IPS-NIHi7 (cell line): ENCODE data around the gene SMURF1.

Experiments used
- DNase-seq: peaks from one replicate; pipeline ENCODE4 v3.0.0; 2012; ENCODE audit warnings: mixed read lengths; ENCODE audit errors: extremely low spot score

SMURF1 gene

DNA sequence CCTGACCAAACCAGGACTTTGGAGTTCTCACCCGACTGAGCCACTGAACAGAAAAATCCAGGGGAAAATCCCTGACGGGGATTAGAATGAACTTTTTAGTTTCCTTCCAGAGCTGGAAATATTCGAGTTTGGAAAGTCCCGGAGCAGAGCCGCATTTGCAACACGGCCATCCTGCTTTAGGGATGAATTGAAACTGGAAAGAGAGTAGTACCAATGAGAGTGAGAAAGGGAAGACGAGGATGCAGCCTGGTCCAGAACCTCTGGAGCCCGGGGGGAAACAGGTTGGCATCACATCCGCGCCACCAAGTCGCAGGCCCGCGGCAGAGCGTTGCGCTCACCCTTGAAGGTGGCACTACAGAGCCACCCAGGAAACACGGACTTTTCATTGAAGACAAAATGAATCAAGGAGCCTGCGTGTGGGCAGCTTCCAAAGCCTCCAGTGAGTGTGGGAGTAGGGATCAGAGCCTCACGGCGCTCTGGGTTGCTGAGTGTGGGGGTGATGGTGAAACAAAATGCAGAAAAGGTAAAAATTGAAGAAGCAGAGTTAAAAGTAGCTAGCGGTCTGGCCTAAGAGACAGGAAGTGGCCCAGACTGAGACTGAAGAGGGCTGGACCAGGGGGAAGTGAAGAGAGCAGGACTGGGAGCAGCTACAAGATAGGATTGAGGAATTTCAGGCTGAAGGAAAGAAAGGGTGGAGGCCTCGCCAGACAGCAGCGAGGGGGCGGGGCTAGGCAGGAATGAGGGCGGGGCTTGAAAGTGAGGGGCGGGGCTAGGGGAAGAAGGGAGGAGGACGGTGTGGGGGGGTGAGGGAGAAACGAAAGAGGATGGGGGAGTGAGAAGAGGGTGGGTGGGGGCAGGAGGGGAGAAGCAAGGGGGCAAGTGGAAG, 1.8 kb downstream of the SMURF1 start:
- DNase-seq = peak; percentile 68

GRCh38 chr7:99141334-99141733, 2.6 kb downstream of the SMURF1 start:
- no peak for DNase-seq

GRCh38 chr7:99140813-99141212, 3.1 kb downstream of the SMURF1 start:
- no peak for DNase-seq

GRCh38 chr7:99139036-99139435, 4.9 kb downstream of the SMURF1 start:
- DNase-seq = no peak

GRCh38 chr7:99137411-99138180, 6.3 kb downstream of the SMURF1 start:
- peak; percentile 75 for DNase-seq

GRCh38 chr7:99135938-99136337, 8.0 kb downstream of the SMURF1 start:
- DNase-seq = no peak

DNA sequence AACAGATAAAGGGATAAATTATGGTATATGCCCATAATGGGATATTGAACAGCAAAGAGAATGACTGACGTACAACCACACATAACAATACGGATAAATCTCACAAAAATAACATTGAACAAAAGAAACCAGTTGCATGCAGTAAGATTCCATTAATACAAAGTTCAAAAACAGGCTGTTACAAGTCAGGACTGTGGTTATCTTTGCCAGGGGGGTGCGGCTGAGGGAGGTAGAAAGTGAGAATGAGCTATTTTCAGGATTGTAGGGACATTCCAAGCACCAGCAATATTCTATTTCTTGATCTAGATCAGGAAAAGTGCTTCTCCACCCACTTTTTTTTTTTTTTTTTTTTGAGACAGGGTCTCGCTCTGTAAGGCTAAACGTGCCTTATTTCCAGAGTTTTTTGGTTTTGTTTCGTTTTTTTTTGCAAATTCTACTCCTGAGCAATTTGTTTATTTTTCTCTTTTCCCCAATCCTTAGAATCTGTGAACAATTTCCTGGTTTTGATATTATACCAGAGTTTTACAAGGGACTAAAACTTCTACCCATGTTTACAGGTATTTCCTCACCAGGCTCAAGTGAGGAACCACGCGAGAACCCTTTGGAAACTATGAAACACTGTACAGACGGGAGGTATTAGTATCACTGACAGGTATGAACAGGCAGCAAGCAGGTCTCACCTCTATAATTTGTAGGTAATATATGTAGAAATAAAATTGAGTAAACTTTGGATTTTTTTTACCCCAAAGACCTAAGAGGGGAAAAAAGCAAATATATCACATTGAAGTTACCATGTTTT, 9.9 kb downstream of the SMURF1 start:
- DNase-seq = no peak

DNA sequence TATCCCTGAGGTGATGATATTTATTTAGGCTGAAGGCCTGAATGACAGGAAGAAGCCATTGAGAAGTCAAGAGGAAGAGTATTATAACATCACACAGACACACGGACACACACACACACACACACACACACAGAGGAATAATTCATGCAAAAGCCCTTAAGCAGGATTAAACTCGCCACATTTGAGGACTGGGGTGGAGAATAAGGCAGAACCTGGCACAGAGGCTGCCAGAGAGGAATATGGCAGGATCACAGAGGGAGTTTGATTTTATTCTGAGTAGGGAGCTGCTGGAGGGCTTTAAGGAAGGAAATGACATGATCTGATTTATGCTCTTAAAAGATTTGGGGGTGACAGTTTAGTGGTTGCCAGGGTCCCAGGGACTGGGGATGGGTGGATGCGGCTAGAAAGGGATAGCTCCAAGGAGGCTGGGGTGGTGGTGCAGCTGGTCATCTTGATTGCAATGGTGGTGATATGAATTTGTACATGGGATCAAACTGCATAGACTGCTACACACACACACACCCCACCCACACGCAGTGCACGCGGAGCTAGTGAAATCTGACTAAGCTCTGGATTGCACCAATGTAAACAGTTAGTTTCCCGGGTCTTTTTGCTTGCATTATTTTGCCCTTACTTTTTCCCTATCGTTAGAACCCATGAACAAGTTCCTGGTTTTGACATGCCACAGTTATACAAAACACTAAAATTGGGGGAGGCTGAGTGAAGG, 11.2 kb downstream of the SMURF1 start:
- no peak for DNase-seq

- DNase-seq = no peak
Measured at GRCh38 chr7:99131290-99131689, 12.6 kb downstream of the SMURF1 start.

DNA sequence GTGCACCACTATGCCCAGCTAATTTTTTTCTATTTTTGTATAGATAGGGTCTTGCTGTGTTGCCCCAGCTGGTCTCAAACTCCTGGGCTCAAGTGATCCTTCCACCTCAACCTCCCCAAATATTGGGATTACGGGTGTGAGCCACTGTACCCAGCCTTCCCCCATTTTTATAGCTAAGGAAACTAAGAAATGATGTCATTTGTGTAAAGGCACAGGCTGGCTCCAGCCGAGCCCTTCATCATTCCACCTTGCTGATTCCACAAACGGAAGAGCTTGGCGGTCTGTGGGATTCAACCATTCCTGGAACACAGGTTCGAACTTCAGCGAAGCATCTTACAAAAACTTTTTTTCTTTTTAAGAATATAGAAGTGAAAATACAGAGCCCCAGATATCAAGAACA, 14.4 kb downstream of the SMURF1 start:
- DNase-seq = no peak

GRCh38 chr7:99129001-99129400, 14.9 kb downstream of the SMURF1 start:
- no peak for DNase-seq

DNA sequence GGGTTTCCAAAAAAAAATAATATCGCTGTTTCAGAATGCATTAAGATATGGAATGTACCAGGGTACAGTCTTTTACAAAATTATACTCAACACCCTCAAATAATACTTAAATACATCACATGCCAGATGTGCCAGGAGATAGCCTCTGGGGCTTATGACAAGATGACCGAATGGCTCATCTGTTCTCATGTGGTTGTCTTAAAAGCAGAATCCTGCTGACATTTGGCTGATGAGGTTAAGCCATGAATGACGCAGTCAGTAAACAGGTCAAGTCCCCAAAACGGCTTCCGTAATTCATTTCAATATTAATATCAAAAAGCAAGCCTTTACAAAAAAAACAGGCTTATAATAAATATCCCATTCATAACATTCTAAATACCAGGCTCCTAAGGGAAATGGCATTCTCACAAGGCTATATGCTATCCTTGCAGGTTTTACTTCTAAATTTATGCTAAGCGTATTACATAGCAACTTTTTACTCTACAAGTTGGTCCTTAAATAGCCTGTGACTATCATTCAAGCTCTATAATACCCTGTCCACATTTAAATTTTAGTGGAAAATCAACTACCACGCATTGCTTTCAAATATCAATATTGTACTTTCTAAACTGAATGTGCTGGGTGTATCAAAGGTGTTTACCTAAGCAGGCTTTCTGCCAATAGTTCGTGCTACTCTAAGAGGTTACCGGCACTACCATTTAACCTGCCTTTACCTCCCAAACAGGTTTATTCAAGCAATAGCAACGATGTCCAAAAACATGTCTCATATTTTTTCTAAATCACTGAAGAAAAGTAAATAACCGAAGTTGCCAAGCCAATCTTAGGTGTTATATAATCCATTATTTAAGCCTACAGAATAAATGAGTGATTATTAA, 15.6 kb downstream of the SMURF1 start:
- no peak for DNase-seq

GRCh38 chr7:99127636-99128035, 16.3 kb downstream of the SMURF1 start:
- DNase-seq = no peak

DNA sequence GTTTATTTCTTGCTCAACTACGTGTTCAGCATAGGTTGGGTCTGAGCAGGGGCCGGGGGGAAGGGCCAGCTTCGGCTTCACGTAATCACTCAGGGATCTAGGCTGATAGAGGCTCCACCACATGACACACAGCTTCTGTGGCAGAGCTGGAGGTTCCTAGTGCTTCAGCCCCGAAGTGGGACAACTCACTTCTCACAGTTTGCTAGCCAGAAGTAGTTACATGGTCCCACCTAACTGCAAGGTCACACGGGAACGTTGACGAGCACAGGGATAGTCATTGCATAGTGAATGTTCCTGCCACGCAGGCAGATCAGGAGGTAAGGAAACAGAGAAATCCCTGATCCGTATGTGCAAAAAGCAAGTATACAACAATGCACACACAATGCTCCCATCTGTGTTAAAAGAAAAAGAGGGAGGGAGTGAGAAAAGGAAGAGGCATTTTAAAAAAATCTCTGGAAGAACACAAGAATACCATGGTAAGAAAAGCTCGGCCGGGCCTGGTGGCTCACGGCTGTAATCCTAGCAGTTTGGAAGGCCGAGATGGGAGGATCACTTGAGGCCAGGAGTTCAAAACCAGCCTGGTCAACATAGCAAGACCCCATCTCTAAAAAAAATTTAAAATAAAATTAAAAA, 16.9 kb downstream of the SMURF1 start:
- no peak for DNase-seq

- no peak for DNase-seq
Measured at GRCh38 chr7:99125505-99125865, 18.4 kb downstream of the SMURF1 start.

- DNase-seq = no peak
Measured at GRCh38 chr7:99124751-99125504, 19.0 kb downstream of the SMURF1 start.

DNA sequence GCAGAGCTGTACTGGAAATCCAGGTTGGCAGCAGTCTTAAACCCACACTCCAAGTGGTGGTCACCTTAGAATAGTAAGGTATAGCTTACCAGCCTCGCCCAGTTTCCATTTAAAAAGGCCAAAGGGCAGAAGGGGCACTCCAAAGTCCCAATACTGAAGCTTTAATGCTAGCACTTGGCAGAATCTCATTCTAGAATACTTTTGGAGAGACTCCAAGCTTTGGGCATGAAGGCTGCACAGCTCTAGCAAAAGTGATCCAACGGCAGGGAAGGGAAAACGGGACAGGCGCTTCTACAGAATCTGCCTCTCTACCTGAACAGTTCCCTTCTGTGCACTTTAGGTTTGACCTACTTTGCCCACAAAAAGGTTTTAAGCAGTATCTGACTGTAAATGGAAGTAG, 19.7 kb downstream of the SMURF1 start:
- DNase-seq = no peak

- no peak for DNase-seq
Measured at GRCh38 chr7:99123571-99124033, 20.3 kb downstream of the SMURF1 start.

GRCh38 chr7:99122762-99123161, 21.1 kb downstream of the SMURF1 start:
- no peak for DNase-seq
